TTC549 (cell line): ENCODE data around the gene ARHGEF4.

Experiments used
- FAIRE-seq: peaks from 2 replicates; lab custom pipeline; 2012; peaks lifted over from hg19 to GRCh38; lab: Jason Lieb, UNC

ARHGEF4 gene

DNA sequence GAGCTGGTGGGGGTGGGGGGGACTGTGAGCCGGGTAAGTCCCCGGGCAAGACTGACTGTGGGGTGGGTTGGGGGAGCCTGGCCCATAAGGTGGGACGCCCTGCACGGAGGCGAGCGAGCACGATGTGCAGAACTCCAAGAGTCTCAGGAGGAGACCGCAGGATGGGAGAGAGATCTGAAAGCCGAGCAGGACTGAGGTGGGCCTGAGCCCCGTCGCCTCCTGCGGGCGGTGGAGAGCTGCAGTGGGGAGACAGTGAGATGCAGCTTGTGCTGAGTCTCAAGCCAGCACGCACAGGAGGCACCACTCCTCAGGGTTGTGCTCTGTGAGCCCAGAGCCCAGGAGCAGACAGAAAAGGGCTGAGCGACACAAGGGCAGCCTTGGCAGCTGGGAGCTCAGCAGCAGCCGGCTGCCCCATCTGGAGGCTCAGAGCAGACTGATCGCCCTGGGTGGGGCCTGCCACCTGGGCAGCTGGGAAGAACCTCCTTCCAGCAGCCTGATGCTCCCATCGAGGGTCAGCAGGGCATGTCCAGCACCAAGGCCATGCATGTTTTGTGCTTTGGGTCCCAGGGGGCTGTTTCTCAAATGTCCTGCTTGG lies 15.9 kb downstream of the ARHGEF4 start:
- no peak for FAIRE-seq

DNA sequence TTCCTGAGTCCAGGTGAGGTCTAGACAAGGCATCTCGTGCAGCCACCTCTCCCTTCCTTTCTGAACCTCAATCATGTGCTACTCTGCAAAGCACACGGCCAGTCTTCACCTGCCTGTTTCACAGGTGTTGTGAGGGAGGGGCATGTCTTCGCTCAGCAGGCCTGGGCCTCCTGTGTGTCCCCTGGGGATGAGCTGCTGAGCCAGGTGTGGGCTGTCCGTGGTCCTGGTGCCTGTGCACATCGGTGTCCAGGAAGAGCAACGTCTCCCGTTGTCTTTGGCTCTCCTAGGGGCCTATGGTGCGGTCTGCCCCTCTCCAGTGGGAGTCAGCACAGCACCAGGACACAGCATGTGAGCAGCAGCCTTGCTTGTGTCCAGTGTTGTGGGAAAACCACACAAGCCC lies 16.7 kb downstream of the ARHGEF4 start:
- no peak for FAIRE-seq

DNA sequence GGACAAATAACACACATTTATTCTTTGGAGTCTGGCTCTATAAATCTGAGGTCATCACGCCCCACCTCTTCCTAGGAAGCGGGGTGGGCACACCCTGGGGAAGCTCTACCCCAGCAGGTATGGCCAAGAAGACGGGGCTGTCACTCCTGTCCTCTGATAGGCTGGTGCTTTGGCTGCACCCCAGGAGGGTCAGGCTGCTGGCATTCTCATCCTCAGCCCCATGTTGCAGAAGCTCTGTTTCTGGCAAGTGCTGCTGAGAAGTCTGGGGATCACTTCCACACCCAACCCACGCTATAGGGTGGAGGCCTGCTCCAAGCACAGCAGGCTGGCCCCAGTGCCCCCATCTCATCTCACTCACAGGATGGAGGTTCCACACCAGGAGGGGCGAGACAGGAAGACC lies 17.6 kb downstream of the ARHGEF4 start:
- no peak for FAIRE-seq

DNA sequence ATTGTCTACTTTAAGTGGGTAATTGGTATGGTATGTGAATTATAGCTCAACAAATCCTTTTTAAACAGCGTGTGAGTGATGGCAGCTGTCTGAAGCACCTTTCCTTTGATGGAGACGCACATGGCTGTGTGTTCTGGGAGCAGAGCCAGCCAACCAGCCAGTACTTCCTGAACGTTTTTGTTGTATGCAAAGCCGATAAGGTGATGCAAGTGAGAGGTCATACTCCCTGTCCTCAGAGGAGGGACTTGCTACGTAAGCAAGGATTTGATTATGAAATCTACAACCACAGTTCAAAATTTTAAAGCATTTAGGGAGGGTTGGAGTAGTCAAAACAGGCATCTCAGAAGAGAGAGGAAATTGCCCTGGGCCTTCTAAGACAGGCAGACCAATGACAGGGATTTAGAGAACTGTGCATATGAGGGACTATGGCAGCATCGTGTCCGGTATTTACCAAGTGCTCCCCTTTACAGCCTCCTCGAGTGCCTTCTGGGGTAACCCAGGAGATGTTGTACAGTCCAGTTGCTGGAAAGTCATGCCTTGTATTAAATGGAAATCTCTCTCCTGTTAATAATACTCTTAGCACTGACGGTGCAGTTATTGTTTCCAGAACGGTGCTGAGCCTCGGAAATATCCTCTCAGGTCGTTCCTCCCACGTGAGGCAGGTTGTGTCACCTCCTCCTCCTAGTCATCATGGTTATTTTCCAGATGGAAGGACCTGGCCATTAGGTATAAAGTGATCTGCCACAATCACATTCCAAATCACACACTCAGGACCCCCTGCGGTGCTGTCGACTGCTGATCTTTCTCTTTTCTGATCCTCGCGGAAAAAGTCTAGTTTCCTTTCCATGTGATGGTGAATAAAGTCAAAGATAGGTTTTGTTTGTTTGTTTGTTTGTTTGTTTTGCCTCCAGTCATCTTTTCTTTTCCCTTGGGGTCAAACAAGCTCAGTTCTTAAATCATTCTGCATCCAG lies 28.4 kb downstream of the ARHGEF4 start:
- FAIRE-seq = no peak

DNA sequence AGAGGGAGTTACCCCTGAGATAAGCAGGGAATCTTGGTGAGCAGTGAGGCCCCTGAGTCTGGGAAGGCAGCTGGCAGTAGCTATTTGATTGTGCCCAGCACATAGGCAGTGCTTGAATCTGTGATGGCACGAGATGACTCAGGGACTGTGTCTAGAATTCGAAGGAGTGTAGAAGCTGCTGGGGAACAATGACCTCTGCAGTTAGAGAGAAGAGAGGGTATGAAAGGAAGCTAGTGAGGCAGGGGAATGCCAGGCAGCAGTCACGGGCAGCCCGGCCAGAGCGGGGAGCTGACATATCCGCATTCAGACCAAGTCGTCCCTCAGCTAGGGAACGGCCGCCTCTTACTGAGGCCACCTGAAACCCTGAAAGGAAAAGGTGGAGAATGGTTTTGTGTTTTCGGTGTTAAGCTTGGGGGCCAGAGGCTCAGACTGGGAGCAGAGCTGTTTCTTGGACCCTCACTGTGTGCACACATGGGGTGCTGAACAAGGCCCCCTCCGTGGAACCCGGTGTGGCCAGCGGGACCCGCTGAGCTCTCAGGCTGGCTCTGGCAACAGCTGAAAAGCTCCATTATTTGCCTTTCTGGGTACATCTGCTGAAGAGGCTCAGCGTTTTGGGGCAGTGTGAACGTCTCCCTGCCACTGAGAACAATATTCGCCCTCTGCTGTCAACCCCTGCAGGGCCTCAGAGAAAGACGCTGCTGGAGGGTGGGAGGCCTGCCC lies 32.9 kb downstream of the ARHGEF4 start:
- FAIRE-seq = no peak

DNA sequence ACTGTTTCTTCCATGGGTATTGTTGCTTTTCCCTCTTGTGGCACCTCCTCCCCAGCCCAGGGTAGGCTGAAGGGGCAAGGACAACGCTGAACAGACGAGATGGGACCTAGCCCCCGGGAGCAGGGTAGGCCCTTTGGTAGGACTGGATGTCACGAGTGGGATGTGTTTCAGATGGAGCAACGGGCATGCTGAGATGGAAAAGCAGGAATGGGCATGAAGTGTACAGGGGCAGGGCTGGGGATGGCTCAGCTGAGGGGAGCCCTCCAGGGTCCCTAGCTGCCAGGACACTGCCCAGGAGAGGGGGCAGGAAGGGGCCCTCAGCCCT lies 33.4 kb downstream of the ARHGEF4 start:
- FAIRE-seq = no peak

DNA sequence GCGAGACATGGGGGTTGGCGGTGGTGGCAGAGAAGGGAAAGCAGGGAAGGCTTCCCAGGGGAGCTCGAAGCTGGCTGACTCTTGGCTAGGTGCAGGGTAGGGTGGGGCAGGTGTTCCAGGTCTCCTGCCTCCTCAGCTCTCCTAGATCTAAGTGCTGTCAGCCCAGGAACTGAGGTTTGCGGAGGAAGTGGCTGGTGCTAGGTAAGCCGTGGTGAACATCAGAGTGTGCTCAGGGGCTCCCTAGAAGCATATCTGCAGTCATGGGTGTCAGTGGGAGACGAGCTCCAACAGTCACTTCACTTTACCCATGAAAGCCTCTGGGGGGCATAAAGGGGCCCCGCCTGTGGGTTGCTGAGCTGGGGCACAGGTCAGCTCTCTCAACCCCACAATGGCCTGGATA lies 34.1 kb downstream of the ARHGEF4 start:
- no peak for FAIRE-seq

DNA sequence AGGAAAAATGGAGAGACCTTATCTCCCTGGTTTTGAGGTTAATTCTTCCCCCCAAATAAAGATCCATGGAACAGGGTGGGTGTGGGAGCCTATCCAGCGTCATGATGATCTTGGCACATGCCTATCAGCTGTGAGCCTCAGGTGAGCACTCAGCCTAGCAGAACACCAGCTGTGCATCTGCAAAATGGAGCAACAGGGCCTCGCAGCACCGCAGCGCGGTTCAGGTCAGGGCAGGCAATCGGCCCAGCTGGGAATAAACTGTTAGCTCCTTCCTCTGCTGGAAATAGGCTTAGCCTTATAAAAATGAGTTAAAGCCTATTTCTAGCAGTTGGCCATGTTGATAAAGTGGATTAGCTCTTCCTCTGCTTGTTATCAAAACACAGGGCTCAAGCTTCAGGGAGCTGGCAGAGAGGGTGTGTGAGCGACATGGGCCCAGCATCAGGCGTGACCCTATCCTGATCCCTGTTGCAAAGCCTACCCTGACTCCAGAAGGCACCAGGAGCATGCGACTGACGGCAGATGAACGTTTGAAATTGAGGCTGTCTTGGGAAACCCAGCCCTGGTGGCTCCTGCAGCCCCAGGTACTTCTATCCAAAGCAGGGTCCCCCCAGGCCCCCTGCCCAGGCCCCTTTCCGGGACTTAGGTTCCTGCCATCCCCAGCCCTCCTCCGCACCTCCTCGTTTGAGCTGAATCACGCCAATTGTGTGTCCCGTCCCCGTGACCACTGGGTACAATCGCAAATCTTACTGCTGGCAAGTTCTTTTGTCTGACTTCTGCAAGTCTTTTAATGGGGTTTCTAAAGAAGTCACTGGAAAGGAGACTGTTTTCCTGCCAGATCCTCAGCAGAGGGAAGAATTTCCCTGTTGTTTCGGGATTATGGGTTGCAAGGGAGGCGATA lies 35.4 kb downstream of the ARHGEF4 start:
- no peak for FAIRE-seq

DNA sequence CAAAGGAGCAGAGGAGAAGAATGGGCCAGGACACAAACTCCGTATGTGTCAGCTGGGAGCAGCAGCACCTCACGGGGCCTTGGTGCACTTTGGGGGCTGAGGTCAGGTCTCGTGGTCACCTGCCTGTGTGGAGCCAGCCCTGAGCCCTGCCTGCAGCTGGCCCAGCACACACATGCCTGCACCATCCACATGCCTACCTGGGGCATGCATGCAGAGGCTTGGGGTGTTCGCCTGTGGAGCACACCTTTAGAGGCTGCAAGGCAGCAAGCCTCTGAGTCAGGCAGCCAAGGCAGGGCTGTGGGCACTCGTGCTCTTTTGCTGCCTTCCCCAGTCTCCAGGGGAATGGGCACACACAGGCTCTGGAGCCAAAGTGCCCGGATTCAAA lies 36.0 kb downstream of the ARHGEF4 start:
- no peak for FAIRE-seq

DNA sequence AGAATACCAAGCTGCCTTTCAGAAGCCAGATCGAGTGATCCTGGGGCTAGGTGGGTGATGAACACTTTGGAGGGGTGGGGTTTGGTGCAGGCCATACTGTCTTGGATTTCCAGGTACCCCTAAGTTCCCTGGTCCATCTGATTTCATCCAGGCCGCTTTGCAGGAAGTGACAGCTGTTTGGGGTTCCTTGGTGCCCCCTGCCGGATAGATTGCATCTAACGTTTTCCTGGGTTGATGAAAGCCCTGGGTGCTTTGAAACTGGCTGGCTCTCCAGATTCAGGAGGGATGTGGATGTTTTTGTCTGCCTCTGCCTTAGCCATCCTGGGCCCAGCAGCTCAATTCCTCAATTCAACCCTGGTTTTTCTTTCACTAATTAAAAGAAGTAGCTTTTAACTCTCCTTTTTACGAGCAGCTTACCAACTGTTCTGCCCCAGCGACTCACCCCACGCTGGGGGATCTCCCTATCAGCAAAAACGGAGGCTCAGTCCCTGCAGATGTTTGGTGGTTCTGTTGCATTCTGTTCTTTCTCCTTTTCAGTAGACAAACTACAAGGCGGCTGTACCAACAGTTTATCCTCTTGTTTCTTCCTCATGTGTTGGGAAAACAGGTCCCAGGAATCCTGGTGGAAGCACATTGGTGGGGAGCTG lies 37.1 kb downstream of the ARHGEF4 start:
- FAIRE-seq = peak; percentile 7

DNA sequence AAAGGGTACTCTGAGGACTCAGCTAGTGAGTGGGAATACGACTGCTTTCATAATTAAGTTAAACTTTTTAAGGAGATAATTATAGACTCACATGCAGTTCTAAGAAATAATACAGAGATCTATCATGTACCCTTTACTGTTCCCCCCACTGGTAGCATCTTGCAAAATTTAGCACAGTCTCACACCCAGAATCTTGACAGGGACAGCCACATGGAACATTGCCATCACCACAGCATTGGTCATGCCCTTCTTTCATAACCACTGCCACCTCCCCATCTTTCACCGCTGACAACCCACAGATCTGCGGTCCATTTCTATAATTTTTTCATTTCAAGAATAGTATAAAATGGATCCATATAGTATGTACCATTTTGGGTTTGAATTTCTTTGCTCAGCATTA lies 37.8 kb downstream of the ARHGEF4 start:
- no peak for FAIRE-seq

DNA sequence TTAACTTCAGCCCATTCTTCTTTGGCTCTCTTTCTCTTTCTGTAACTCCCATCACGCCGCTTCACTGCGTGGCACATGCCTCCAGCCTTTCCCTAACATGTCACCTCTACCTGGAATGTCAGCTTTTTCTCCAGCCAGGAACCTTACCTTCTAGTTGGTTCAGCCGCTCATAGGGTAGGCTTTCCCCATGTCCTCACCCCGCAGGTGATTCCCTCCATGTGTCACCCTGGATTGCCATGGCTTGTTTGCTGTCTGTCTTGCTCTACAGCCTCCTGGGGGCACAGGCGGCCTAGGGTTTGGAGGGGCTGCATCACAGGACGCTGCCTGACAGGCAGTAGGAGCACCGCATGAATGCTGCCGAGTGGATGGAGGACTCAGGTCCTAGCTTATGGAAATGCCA lies 39.2 kb downstream of the ARHGEF4 start:
- no peak for FAIRE-seq

DNA sequence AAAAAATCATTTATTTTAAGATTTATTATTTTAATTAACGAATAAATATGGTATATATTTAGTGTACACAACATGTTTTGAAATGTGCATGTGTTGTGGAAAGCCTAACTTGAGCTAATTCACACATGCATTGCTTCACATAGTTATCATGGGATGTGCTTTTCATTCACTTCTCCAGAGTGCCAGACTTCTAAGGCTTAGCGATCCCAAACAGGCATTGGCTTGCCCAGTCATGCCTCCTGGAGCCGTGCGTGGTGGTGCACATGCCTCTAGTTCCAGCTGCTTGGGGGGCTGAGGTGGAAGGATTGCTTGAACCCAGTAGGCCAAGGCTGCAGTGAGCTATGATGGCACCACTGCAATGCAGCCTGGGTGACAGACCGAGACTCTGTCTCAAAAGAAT lies 40.5 kb downstream of the ARHGEF4 start:
- no peak for FAIRE-seq

DNA sequence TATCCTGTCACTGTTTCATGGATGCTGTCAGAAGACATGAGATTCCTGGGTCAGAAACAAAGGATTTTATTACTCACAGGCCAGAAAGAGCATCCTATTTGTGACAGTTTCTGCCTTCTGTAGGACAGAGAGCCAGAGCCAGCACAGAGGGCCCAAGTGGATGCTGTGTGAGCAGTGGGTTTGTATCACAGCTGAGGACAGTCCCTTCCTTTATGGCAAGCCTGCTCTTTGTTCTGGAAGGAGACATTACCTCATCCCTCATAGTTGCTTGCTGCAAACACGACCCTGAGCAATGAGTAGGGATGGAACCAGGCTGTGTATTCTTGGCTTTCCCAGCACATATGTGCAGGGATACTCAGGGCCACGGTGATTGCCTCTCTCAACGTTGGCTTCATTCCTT lies 41.6 kb downstream of the ARHGEF4 start:
- no peak for FAIRE-seq

DNA sequence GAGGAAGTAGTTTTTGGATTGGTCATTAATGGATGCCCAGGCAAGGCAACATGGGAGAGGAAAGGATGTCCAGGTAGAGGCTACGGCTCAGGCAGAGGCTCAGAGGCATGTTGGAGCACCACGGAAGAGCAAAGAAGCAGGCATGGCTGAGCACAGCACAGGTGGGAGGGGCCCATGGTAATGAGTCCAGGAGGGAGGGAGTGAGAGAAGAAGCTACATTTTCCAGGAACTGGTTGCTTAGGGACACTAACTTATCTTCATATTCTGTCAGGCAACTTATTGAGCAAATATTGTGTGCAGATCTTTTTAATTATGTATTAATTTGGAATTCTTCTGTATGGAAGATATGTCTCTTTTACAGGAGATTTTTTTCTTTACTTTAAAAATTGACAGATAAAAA lies 42.2 kb downstream of the ARHGEF4 start:
- FAIRE-seq = no peak

DNA sequence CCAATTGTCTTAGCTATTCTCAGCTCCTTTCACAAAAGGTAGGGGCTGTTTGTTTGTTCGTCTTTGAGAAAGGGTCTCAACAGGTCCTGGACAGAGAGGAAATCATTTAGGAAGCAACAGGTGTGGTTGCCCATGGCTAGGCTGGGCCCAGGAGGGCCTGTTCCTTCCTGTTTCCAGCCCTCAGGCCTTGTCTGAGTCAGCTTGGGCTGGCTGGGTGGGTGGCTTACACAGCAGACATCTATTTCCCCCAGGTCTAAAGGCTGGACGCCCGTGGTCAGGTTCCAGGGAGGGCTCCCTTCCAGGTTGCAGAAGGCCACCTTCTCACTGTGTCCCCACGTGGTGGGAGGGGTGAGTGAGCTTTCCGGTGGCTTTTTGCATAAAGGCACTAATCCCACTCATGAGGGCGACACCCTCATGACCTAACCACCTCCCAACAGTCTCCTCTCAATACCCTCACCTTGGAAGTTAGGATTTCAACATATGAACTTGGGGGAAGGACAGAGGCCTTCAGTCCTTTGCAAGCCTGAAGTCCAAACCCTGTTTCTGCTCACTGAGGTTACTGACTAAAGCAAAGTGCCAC lies 45.5 kb downstream of the ARHGEF4 start:
- no peak for FAIRE-seq

DNA sequence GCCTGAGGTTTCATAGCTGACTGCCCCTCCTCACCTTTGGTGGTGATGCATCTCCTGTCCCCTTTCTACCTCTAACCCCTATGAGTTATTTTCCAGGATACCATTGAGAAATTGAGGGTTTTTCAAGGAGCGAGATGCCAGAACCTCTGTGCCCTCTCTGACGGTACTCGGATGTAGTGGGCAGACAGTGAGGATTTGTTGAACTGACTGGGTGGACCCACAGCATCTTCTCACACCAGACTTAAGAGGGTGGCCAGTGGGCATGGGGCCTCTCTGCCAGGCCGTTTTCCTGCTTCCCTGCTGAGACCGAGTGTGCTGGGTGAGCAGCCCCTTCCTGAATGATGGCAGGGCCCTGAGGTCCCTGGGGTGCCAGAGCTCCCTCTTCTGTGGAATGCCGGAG lies 46.3 kb downstream of the ARHGEF4 start:
- FAIRE-seq = no peak

DNA sequence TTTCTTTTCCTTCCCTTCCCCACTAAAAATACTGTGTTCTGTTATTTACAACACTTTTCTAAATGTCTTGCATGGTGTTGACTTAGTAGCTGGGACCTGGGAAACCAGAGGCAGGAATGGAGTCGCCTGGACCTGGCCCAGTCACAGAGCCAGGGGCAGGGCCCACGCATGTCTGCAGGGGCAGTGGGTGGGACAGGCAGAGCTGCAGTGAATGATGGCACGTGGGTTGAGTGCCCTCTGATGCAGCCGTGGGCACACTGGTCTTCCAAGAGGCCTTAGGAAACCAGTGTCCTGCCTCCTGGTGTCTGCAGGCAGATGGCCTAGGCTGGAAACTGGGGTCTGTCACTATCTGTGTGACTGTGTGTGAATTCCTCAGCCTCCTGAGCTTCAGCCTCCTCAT lies 46.8 kb downstream of the ARHGEF4 start:
- FAIRE-seq = no peak

DNA sequence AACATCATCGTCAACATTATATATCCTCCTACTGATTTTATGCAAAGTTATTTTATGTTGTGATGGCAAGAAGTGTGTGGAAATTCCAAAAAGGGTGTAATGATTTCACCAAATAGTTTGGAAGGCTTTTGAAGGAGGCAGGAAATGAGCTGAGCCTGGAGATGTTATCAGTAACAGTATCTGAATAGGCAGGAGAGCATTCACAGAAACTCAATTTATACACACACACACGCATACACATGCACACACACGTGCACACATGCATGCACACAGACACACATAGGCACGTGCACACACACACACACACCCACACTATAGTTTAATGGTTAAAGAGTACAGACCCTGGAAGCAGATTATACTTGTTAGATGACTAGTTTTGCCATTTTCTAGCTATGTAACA lies 47.3 kb downstream of the ARHGEF4 start:
- FAIRE-seq = no peak

DNA sequence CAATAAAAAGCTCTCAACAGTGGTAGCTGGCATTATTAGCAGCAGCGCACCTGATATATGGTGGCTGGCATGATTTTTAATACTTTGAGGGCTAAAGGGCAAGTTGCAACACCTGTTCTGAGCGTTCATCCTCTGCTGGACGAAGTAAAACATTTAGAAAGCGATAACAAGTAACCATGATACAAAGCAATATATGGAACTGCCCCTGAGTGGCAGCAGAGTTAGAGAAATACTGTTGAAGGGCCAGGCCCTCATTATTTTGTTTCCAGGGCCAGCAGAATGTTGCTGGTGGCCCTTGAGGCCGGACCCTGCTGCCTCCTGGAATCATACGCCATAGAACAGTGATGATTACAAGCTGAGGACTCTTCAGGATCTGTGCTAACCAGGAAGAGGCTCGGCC lies 47.8 kb downstream of the ARHGEF4 start:
- no peak for FAIRE-seq

DNA sequence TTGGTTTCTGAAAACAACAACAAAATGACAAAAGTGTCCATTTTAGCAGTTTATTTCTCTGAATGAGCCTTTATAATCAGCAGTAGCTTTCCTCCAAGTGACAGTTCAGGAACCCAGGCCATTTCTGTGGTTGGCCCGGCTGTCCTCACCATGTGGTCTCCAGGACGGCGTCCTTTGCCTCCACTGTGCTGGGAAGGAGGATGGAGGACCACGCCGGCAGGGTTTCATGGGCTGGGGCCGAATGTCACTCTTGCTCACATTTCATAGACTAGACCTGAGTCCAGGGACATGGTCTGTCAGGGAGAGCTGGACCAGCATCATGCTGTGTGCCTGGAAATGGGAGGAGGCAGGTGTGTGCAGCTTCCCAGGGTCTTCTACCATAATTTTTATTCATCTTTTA lies 50.9 kb downstream of the ARHGEF4 start:
- FAIRE-seq = no peak
